ENCODE data around the gene ACE.

The ACE gene

GRCh38 chr17:63514974-63515373 lies 38.1 kb downstream of the ACE start:
- Histone ChIP-seq H3K27ac (peak overlapping the region; percentile 4; the same call in 1 of the 2 replicates), H3K9me3 (ENCODE audit: severe bottlenecking) (no peaks in the 10 kb centered on the region), H3K4me3 (ENCODE audit: low read depth, low read length) (no peak overlapping the region), H3K27me3 (ENCODE audit: insufficient read depth, low read depth, severe bottlenecking) (no peaks in the 10 kb centered on the region), H3K36me3 (no peaks in the 10 kb centered on the region)
- DNase-seq = no peak
- TF ChIP-seq, protein P1, sequence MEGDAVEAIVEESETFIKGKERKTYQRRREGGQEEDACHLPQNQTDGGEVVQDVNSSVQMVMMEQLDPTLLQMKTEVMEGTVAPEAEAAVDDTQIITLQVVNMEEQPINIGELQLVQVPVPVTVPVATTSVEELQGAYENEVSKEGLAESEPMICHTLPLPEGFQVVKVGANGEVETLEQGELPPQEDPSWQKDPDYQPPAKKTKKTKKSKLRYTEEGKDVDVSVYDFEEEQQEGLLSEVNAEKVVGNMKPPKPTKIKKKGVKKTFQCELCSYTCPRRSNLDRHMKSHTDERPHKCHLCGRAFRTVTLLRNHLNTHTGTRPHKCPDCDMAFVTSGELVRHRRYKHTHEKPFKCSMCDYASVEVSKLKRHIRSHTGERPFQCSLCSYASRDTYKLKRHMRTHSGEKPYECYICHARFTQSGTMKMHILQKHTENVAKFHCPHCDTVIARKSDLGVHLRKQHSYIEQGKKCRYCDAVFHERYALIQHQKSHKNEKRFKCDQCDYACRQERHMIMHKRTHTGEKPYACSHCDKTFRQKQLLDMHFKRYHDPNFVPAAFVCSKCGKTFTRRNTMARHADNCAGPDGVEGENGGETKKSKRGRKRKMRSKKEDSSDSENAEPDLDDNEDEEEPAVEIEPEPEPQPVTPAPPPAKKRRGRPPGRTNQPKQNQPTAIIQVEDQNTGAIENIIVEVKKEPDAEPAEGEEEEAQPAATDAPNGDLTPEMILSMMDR (IDR thresholded peaks at IDR 0.05; ENCODE audit: low read depth, low read length) = no peak

- Histone ChIP-seq H3K4me3 (ENCODE audit: low read depth, low read length) (no peak overlapping the region), H3K27me3 (ENCODE audit: insufficient read depth, low read depth, severe bottlenecking) (no peaks in the 10 kb centered on the region), H3K36me3 (no peaks in the 10 kb centered on the region), H3K9me3 (ENCODE audit: severe bottlenecking) (no peaks in the 10 kb centered on the region), H3K27ac (peak overlapping the region; percentile 4)
- peak; percentile 62 for DNase-seq
- TF ChIP-seq, protein P1 (IDR thresholded peaks at IDR 0.05; ENCODE audit: low read depth, low read length) = no peak
Measured at GRCh38 chr17:63515426-63515825, 38.6 kb downstream of the ACE start.

GRCh38 chr17:63516910-63517824 lies 40.3 kb downstream of the ACE start:
- no peaks in the 10 kb centered on the region for H3K9me3 ChIP-seq (ENCODE audit: severe bottlenecking)
- no peak overlapping the region for H3K27ac ChIP-seq
- TF ChIP-seq, protein P1 (IDR thresholded peaks at IDR 0.05; ENCODE audit: low read depth, low read length) = no peak
- no peaks in the 10 kb centered on the region for H3K36me3 ChIP-seq
- no peaks in the 10 kb centered on the region for H3K27me3 ChIP-seq (ENCODE audit: insufficient read depth, low read depth, severe bottlenecking)
- DNase-seq = no peak
- no peak overlapping the region for H3K4me3 ChIP-seq (ENCODE audit: low read depth, low read length)

- H3K27me3 ChIP-seq (ENCODE audit: insufficient read depth, low read depth, severe bottlenecking) = no peaks in the 10 kb centered on the region
- no peak overlapping the region for H3K4me3 ChIP-seq (ENCODE audit: low read depth, low read length)
- no peak overlapping the region for H3K27ac ChIP-seq
- H3K36me3 ChIP-seq = no peaks in the 10 kb centered on the region
- TF ChIP-seq, protein P1 (IDR thresholded peaks at IDR 0.05; ENCODE audit: low read depth, low read length) = no peak
- DNase-seq = no peak
- no peaks in the 10 kb centered on the region for H3K9me3 ChIP-seq (ENCODE audit: severe bottlenecking)
Measured at GRCh38 chr17:63517825-63518534, 41.1 kb downstream of the ACE start.

GRCh38 chr17:63519116-63519881 lies 42.4 kb downstream of the ACE start:
- no peaks in the 10 kb centered on the region for H3K27me3 ChIP-seq (ENCODE audit: insufficient read depth, low read depth, severe bottlenecking)
- H3K36me3 ChIP-seq = peaks cover 5% of the 10 kb centered on the region
- H3K27ac ChIP-seq = no peak overlapping the region
- no peaks in the 10 kb centered on the region for H3K9me3 ChIP-seq (ENCODE audit: severe bottlenecking)
- DNase-seq = no peak
- TF ChIP-seq, protein P1 (IDR thresholded peaks at IDR 0.05; ENCODE audit: low read depth, low read length) = no peak
- H3K4me3 ChIP-seq (ENCODE audit: low read depth, low read length) = no peak overlapping the region

All from WERI-Rb-1 (cell line).